Liver (tissue), 9 donors: ENCODE data around the gene PLB1. TPM values are rescaled to one million over a fixed set of nuclear protein-coding genes. Genes with fewer than 3 reads are reported as not detected.

Source experiments
- DNase-seq: peaks from one replicate; pipeline ENCODE4 v3.0.0-alpha.2; 2017; ENCODE audit warnings: low spot score
- H3K27ac ChIP-seq, 2 donors: one replicate each; pipeline ENCODE4 v1.7.0; 2013; ENCODE audit warnings: inconsistent platforms in 2 of 2, low read length in 2 of 2, control low read depth in 1 of 2, low read depth in 1 of 2, mild to moderate bottlenecking in 1 of 2
- H3K27me3 ChIP-seq, 4 donors: one replicate each; pipeline versions ENCODE4 v1.6.1 to v1.7.0; 2013; ENCODE audit warnings: low read length in 3 of 4, inconsistent platforms in 1 of 4, mild to moderate bottlenecking in 1 of 4, moderate library complexity in 1 of 4; ENCODE audit not compliant: control insufficient read depth in 4 of 4, insufficient read depth in 4 of 4
- H3K36me3 ChIP-seq, 4 donors: one replicate each; pipeline versions ENCODE4 v1.6.1 to v1.7.0; 2013; ENCODE audit warnings: low read length in 3 of 4, mild to moderate bottlenecking in 3 of 4, low read depth in 1 of 4, moderate library complexity in 1 of 4; ENCODE audit not compliant: control insufficient read depth in 4 of 4, insufficient read depth in 3 of 4
- H3K4me1 ChIP-seq, 4 donors: one replicate each; pipeline versions ENCODE4 v1.6.1 to v1.7.0; 2013; ENCODE audit warnings: low read length in 3 of 4, mild to moderate bottlenecking in 3 of 4, moderate library complexity in 1 of 4; ENCODE audit not compliant: control insufficient read depth in 4 of 4, insufficient read depth in 4 of 4
- H3K4me3 ChIP-seq, 3 donors: one replicate each; pipeline versions ENCODE4 v1.6.1 to v1.7.0; 2013; ENCODE audit warnings: low read length in 3 of 3, control low read depth in 1 of 3, low read depth in 1 of 3, mild to moderate bottlenecking in 1 of 3
- H3K9ac ChIP-seq, 2 donors: one replicate each; pipeline ENCODE4 v1.7.0; 2013; ENCODE audit warnings: low read length in 2 of 2, mild to moderate bottlenecking in 2 of 2, moderate library complexity in 2 of 2, control low read depth in 1 of 2, low read depth in 1 of 2
- H3K9me3 ChIP-seq, 4 donors: one replicate each; pipeline versions ENCODE4 v1.6.1 to v1.7.0; 2013; ENCODE audit warnings: low read length in 3 of 4; ENCODE audit not compliant: control insufficient read depth in 4 of 4
- ATF3 ChIP-seq: IDR thresholded peaks from 2 replicates; pipeline ENCODE4 v1.6.1; 2016; ENCODE audit warnings: antibody characterized with exemption
- CTCF ChIP-seq: fragments of 150-350 bp; IDR thresholded peaks from 2 replicates; pipeline ENCODE4 v1.5.1; 2017; ENCODE audit warnings: improper control_type of control experiment, low read depth, low read length; ENCODE audit not compliant: missing input control
- EGR1 ChIP-seq, 2 donors: IDR thresholded peaks; 2 replicates each; pipeline ENCODE4 v1.6.1; 2016 to 2018; ENCODE audit warnings: antibody characterized with exemption in 2 of 2, low read depth in 2 of 2
- FOXA1 ChIP-seq: IDR thresholded peaks from 2 replicates; pipeline ENCODE4 v1.6.1; 2016; ENCODE audit warnings: antibody characterized with exemption
- FOXA2 ChIP-seq: IDR thresholded peaks from 2 replicates; pipeline ENCODE4 v1.6.1; 2016; ENCODE audit warnings: antibody characterized with exemption
- GABPA ChIP-seq, 2 donors: IDR thresholded peaks in 1 of 2; conservative IDR thresholded peaks in 1 of 2; 2 replicates each; pipeline ENCODE4 v1.6.1; 2016; ENCODE audit warnings: antibody characterized with exemption in 2 of 2, mild to moderate bottlenecking in 1 of 2, moderate library complexity in 1 of 2
- HNF4A ChIP-seq, 2 donors: conservative IDR thresholded peaks; 2 replicates each; pipeline ENCODE4 v1.6.1; 2016; ENCODE audit warnings: antibody characterized with exemption in 2 of 2, mild to moderate bottlenecking in 2 of 2
- HNF4G ChIP-seq: IDR thresholded peaks from 2 replicates; pipeline ENCODE4 v1.6.1; 2016; ENCODE audit warnings: antibody characterized with exemption
- JUND ChIP-seq, 2 donors: IDR thresholded peaks; 2 replicates each; pipeline ENCODE4 v1.6.1; 2016; ENCODE audit warnings: antibody characterized with exemption in 2 of 2
- MAX ChIP-seq: IDR thresholded peaks from 2 replicates; pipeline ENCODE4 v1.6.1; 2016; ENCODE audit warnings: antibody characterized with exemption
- NR2F2 ChIP-seq: IDR thresholded peaks from 2 replicates; pipeline ENCODE4 v1.6.1; 2016; ENCODE audit warnings: antibody characterized with exemption
- RAD21 ChIP-seq, 2 donors: IDR thresholded peaks; 2 replicates each; pipeline ENCODE4 v1.6.1; 2016; ENCODE audit warnings: antibody characterized with exemption in 2 of 2, mild to moderate bottlenecking in 2 of 2
- REST ChIP-seq: IDR thresholded peaks from 2 replicates; pipeline ENCODE4 v1.6.1; 2016; ENCODE audit warnings: antibody characterized with exemption, mild to moderate bottlenecking
- RXRA ChIP-seq, 2 donors: IDR thresholded peaks; 2 replicates each; pipeline ENCODE4 v1.6.1; 2017 to 2018; ENCODE audit warnings: antibody characterized with exemption in 2 of 2, mild to moderate bottlenecking in 1 of 2
- SP1 ChIP-seq: IDR thresholded peaks from 2 replicates; pipeline ENCODE4 v1.6.1; 2018; ENCODE audit warnings: antibody characterized with exemption, mild to moderate bottlenecking
- TAF1 ChIP-seq: conservative IDR thresholded peaks from 2 replicates; pipeline ENCODE4 v1.6.1; 2016; ENCODE audit warnings: antibody characterized with exemption, mild to moderate bottlenecking
- YY1 ChIP-seq: IDR thresholded peaks from 2 replicates; pipeline ENCODE4 v1.6.1; 2016; ENCODE audit warnings: antibody characterized with exemption, mild to moderate bottlenecking
- ZBTB33 ChIP-seq: IDR thresholded peaks from 2 replicates; pipeline ENCODE4 v1.6.1; 2016; ENCODE audit warnings: antibody characterized with exemption
- WGBS: extraction: QIAGEN DNeasy Blood & Tissue Kit; methylation state at CpG from one replicate; pipeline ENCODE4 v1.1.7; 2013; 5-methylcytosine and 5-hydroxymethylcytosine counted together
- polyA plus RNA-seq, 2 donors: library from polyadenylated mRNA; stranded (reverse) in 1 of 2; unstranded in 1 of 2; fragments of 200-250 nt in 1 of 2; fragments of >200 nt in 1 of 2; fragmentation: Nextera tagmentation in 1 of 2; extraction: Ambion mirVana in 1 of 2; gene quantifications; one replicate each; pipeline versions ENCODE4 v1.2.1 to v1.2.3, GENCODE V29; 2013 to 2015
- total RNA-seq, 2 donors: library from RNA; depleted of rRNA; stranded (reverse); fragments of >200 nt; gene quantifications; one replicate each; pipeline ENCODE4 v1.2.3, GENCODE V29; 2014
- donor health status: healthy.
- donor health status: healthy.
- donor health status: healthy.
- donor health status: healthy.
- donor health status: healthy.

Gene PLB1
- total RNA-seq: 1 to 10 TPM; 1.6 to 4.5 TPM
- polyA plus RNA-seq: 1 to 10 TPM in 1 of 2 donors, under 1 TPM in 1; 0.58 to 1.7 TPM

- 75% methylated on average over 14 of the region's 14 CpGs for WGBS
- TF ChIP-seq TAF1 (no peak), EGR1 (IDR thresholded peaks at IDR 0.05; ENCODE audit: low read depth in 2 of 2) (no peak), ATF3 (no peak), RXRA (IDR thresholded peaks at IDR 0.05) (no peak), MAX (no peak), HNF4A (conservative IDR thresholded peaks at IDR 0.05) (no peak), FOXA2 (no peak), ZBTB33 (no peak), GABPA (IDR thresholded peaks at IDR 0.05 in 1 of 2, conservative IDR thresholded peaks at IDR 0.05 in 1 of 2) (no peak), NR2F2 (no peak), CTCF (no peak), RAD21 (IDR thresholded peaks at IDR 0.05) (no peak), SP1 (no peak), HNF4G (no peak), REST (no peak), YY1 (no peak), JUND (IDR thresholded peaks at IDR 0.05) (no peak), FOXA1 (no peak)
- Histone ChIP-seq H3K27me3 (peaks cover 0 to 3% (median 0%) of the 10 kb centered on the region in 4 donors), H3K9me3 (no peaks in the 10 kb centered on the region), H3K4me3 (no peak within 1 kb of the TSS), H3K4me1 (no peaks in the 10 kb centered on the region), H3K27ac (no peak within 1 kb of the TSS), H3K36me3 (no peaks in the 10 kb centered on the region), H3K9ac (no peak within 1 kb of the TSS)
- no peak for DNase-seq
Observed at GRCh38 chr2:28495551-28496250, at the start of gene PLB1. Gene PLB1, plus strand, starts transcription at chr2:28496060. Its CDS starts 55 bp downstream, at chr2:28496115.
